Left colon (tissue), 2 donors: ENCODE results near the gene PRDM16. TPM values are rescaled to one million over a fixed set of nuclear protein-coding genes. Genes with fewer than 3 reads are reported as not detected.
"Not testable (repeated sequence)": the region's sequence is repeated elsewhere in the genome, so short reads cannot be mapped to it uniquely, and the experiment has no call there.

ENCODE experiments used
- ATAC-seq: fragments of 200-7000 bp; cut with Tn5 transposase; one replicate; pipeline ENCODE4 v1.9.1; 2020; ENCODE audit warnings: mild to moderate bottlenecking, moderate library complexity
- DNase-seq, 2 donors: peaks; one replicate each; pipeline ENCODE4 v3.0.0-alpha.2; 2020
- intact Hi-C, 2 donors: fragments of 100-400 bp; cut with DNase I in 1 of 2; cut with micrococcal nuclease in 1 of 2; formaldehyde crosslinking; loops; one replicate each; pipeline versions ENCODE4 v1.11.2 to v1.14.0; 2022; cut with DNase I, micrococcal nuclease
- total RNA-seq, 2 donors: library from RNA; stranded (reverse); fragmentation: NEBNext Ultra II Directional; extraction: Animal tissue kit (Norgen Biotek cat#: 25700); gene quantifications; one replicate each; pipeline ENCODE4 v1.2.1, GENCODE V29; 2021
- donor health status: DM: no; HTN: no; CAD: no.
- donor health status: DM: yes; HTN: yes; CAD: no.

PRDM16 gene
- total RNA-seq, 2 donors from 2014 or later, result 1.1 to 1.2 TPM

GRCh38 chr1:3159121-3159520 is 90.1 kb downstream of the PRDM16 start:
- intact Hi-C loops, result no loop called here
- no peak for DNase-seq
- ATAC-seq, result no peak

DNA sequence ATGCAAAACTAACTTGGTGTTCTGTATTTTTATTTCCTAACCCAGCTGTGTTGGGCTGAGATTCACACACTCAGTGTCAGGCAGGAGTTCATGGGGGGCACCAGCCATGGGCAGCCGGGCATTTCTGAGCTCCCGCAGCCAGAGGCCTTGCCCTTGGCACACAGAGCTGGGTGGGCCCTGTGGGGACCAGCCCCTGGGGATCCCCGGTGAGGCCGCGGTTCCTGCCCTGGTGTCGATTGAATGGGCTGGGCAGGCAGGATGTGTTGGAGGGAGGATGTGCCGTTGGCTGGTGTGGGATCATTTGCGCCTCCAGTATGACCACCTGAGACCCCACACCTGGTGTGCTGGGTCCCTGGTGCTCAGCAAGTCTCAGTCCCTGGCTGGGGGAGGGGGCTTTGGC is 91.0 kb downstream of the PRDM16 start:
- no peak for DNase-seq
- no peak for ATAC-seq
- intact Hi-C loops, result no loop called here

DNA sequence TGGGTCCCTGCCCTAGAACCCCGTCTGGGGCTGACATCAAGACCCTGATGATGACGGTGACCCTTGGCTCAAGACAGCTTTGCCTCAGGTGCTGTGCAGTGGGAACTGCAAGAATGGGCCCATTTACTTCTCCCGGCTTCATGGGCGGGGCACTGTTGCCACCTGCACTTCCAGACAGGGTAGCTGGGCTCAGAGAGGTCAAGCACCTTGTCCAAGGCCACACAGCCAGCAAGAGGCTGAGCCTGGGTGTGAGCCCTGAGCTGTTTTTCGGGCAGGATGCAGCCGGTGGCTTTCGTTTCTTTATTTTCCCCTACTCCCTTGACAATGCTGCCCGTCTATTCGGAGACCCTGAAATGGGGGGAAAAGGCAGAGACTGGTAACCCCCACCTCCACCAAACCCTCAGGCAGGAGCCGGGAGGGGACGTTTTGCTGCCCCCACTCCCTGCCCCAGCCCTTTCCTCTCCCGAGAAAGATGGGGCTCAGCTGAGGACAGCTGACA is 91.7 kb downstream of the PRDM16 start:
- no peak for ATAC-seq
- DNase-seq, result no peak
- intact Hi-C loops, result no loop called here

- intact Hi-C loops, result no loop called here
- DNase-seq, result no peak
- ATAC-seq, result no peak
These were observed 92.3 kb downstream of the PRDM16 start for GRCh38 chr1:3161176-3161840.

GRCh38 chr1:3162322-3162882 is 93.4 kb downstream of the PRDM16 start:
- ATAC-seq (no peak), DNase-seq (no peak)
- intact Hi-C loops, result no loop called here

- intact Hi-C loops, result no loop called here
- DNase-seq (no peak), ATAC-seq (no peak)
These were observed 94.4 kb downstream of the PRDM16 start for GRCh38 chr1:3163356-3163755.

DNA sequence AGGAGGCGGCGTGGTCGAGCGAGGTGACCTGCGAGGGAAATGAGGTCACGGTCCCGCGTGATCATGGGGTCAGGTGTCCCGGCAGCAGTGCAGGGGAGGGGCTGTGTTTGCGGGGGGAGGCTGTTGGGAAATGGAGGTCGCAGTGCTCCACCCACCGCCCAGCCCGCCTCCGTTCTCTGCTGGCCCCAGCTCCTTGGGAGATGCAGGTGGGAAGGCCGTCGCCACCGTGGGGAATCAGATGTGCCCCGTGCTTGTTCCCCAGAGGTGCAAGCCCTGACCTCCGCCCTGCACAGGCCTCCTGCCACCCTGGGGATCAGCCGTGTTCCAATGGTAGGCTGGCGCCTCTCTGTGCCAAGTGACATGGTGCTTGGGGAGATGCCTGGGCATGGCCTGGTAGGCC is 95.7 kb downstream of the PRDM16 start:
- intact Hi-C loops, result no loop called here
- ATAC-seq (no peak), DNase-seq (no peak)

DNA sequence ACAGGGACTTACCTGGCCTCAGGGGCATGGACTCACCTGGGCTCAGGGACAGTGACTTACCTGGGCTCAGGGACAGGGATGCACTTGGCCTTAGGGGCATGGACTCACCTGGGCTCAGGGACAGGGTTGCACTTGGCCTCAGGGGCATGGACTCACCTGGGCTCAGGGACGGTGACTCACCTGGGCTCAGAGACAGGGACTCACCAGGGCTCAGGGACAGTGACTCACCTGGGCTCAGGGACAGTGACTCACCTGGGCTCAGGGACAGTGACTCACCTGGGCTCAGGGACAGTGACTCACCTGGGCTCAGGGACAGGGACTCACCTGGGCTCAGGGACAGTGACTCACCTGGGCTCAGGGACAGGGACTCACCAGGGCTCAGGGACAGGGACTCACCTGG is 96.2 kb downstream of the PRDM16 start:
- ATAC-seq, intact Hi-C loops, DNase-seq: not testable (repeated sequence)

DNA sequence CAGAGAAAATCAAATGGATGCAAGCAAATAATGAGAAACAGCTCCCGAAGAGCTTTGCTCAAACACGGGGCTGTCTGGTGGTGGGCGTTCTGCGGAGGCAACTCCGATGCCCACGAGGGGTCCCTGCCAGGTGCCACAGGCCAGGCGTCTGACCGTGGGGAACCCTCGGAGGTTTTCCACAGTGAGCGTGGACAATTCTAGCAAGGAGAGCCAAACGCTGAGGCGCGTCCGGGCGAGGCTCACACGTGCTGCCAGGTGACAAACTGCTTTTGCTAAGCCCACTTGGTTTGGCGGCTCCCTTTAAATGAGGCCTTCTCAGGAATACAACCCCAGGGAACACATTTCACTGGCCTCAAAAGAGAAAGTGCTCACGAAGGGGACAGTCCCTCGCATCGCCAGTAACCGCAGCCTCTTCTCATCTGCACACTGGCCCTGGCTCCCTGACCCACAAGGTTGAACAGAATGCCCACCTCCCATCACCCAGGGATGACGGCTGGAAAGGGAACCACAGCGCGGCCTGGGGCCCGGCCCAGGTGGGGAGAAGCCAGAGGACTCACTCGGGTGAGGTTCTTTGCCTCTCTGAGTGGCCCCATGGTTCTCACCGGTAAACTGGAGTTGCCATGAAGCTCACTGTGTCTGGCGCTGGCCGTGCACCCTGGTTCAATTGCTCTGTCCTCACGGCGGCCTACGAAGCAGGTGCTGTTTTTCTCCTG is 97.4 kb downstream of the PRDM16 start:
- no peak for DNase-seq
- ATAC-seq, result no peak
- intact Hi-C loops, result no loop called here

DNA sequence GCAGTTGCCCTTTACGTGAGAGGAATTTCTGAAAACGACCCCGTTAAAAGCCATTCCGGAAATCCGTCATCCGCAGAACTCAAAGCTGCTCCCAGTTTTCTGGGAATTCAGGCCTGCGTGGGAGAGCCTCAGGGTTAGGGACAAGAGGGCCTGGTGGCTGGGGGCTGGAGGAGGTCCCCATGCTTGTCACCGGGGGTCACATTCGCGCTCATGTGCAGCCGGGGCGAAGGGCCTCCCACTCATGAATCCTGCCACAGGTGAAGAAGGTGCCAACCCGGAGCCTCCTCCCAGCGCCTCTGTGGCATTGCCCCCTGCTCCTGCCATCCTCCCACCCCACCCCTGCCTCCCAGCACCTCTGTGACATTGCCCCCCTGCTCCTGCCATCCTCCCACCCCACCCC is 98.3 kb downstream of the PRDM16 start:
- DNase-seq, result no peak

DNA sequence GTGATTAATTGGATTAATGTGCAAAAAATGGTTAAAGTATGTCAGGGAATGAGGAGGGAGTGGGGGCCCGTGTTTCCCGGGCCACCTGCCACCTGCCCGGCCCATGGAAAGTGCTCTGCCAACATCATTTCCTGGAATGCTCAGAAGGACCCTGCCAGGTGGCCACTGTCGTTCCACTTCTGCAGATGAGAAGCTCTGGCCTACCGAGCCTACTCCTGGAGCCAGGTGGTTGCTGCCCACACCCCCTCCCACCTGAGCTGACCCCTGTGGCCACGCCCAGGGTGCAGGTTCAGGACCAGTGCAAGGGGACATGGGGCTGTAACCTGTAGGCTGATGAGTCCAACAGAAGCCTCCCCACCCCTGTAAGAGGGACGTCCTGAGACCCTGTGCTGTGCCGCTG is 99.7 kb downstream of the PRDM16 start:
- intact Hi-C loops, result no loop called here
- DNase-seq (no peak), ATAC-seq (peak; percentile 24)

More for the DNA sequence above, 98.3 kb downstream of the PRDM16 start:
- ATAC-seq, result no peak
- intact Hi-C loops, result no loop called here

- no peak for ATAC-seq
- intact Hi-C loops, result no loop called here
- no peak for DNase-seq
These were observed 100.8 kb downstream of the PRDM16 start for GRCh38 chr1:3169665-3170356.

- ATAC-seq, result peak; percentile 84
- DNase-seq, result peak; percentile 63 to 72
- intact Hi-C loops, result no loop called here
These were observed 101.8 kb downstream of the PRDM16 start for GRCh38 chr1:3170561-3171453.

GRCh38 chr1:3171761-3172160 is 102.8 kb downstream of the PRDM16 start:
- no peak for ATAC-seq
- DNase-seq, result no peak
- intact Hi-C loops, result no loop called here

GRCh38 chr1:3172431-3173380 is 103.7 kb downstream of the PRDM16 start:
- DNase-seq (no peak), ATAC-seq (no peak)
- intact Hi-C loops, result no loop called here

DNA sequence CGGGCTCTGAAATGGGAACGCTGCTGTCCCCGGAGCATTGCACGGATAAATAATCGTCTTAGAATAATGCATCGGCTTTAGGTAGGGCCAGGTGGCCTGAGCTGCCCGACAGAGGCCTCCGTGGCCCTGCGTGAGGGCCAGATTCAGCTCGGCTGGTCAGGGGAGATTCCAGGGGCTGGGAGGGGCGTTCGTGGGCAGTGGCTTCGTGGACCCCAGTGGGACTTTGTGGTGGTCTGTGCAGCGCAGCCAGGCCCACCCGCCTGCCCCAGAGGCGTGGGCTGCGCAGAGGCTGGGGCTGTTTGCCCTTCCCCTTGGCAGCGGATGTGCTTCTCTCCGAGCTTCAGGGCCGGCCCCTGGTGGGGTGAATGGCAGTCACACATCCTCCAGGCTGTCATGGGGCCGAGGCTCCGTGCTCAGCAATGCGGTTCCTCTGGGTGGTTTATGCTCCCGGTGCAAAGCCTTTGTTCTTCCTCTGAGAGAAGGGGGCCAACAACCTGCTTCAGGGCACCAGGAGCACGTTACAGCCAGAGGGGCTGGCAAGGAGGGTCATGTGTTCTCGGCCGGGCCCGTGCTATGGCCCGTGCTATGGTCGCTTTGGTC is 104.5 kb downstream of the PRDM16 start:
- no peak for DNase-seq
- intact Hi-C loops, result no loop called here

More for the DNA sequence above, 104.5 kb downstream of the PRDM16 start:
- ATAC-seq, result no peak
